NK-92 (cell line): ENCODE measurements around the gene SMARCAL1.

Experiments used
- DNase-seq: peaks from one replicate; lab custom pipeline; 2025; ENCODE audit not compliant: unreplicated experiment; lab: John Stamatoyannopoulos, UW

Gene SMARCAL1

GRCh38 chr2:216526939-216527338 is 114.7 kb downstream of the SMARCAL1 start:
- no peak for DNase-seq

DNA sequence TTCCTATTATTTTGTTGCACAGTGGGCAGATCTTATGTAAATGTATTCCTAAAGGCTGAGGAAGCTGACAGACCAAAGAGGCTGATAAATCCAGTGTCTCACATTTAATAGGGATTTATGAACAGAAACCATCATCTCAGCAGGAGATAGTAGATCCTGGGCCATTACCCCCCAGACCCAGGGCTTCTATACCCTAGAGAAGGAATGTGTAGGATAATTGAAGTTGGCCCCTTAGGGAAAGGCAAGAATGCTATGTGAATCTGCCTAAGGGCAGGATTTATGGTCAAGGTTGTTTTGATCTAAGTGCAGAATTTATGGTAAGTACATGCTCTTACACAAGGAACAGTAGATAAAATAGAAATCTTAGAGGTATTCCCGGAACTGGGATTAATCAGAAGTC is 115.3 kb downstream of the SMARCAL1 start:
- DNase-seq: no peak

DNA sequence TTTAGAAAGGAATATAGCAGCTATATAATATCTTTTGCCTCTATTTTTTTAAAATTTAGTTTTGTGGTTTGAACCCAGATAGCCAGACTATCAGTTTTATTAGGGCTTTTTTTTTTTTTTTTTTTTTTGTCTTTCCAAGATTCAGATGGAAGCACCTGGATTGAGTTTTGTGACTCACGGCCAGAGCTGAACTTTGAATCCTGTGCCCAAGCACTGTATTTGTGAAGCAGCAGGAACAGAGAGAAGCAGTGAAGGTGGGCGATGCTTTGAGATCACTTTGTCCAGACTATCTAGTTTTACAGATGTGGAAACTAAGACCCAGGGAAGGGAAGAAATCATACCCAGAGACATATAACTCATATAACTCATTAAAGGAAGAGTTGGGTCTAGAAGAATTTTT is 120.3 kb downstream of the SMARCAL1 start:
- DNase-seq: no peak
